ENCODE results near the gene MOAP1.

GRCh38 chr14:93186466-93186865 lies 1.8 kb upstream of the MOAP1 start:
- TF ChIP-seq CTCF (IDR thresholded peaks at IDR 0.05): no peak
- no peak for TF ChIP-seq POLR2A (IDR thresholded peaks at IDR 0.05)
